Adipose tissue (tissue), 3 donors: ENCODE data around the gene COMMD10. TPM values are rescaled to one million over a fixed set of nuclear protein-coding genes. Genes with fewer than 3 reads are reported as not detected.
"Not testable (repeated sequence)": the region's sequence is repeated elsewhere in the genome, so short reads cannot be mapped to it uniquely, and the experiment has no call there.

Experiments used
- H3K27ac ChIP-seq: one replicate; pipeline ENCODE4 v1.5.1; 2013; ENCODE audit warnings: low read depth, low read length
- WGBS, 3 donors: extraction: QIAGEN DNeasy Blood & Tissue Kit; methylation state at CpG; one replicate each; pipeline ENCODE4 v1.1.7; 2013; 5-methylcytosine and 5-hydroxymethylcytosine counted together
- polyA plus RNA-seq, 3 donors: library from polyadenylated mRNA; stranded (reverse); fragments of 200-250 nt; gene quantifications; one replicate each; pipeline ENCODE4 v1.2.3, GENCODE V29; 2013
- donor health status: healthy with polysubstance abuse.
- donor health status: Bipolar disorder and iron deficiency.
- donor health status: healthy.

Gene COMMD10
- polyA plus RNA-seq, 3 donors: 10.8 to 27.0 (median 14.9) TPM

DNA sequence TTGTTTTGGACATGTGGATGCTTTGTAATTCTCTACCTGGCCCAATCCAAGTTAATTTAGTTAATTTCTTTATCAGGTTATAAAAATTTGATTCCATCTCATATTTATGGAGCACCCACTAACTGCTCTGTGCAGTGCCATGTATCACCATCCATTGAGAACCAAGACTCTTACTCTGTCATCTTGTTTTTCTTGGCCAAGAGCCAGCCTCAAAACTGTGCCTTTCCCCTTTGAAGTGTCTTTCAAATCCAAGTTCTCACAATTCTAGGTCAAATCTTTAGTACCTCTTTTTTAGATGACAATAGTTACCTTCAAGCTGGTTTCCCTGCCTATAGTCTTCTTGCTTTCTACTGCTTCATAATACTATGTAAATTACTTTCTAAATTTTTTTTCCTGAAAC is 3.2 kb downstream of the COMMD10 start:
- H3K27ac ChIP-seq: no peak overlapping the region

- H3K27ac ChIP-seq: no peak overlapping the region
- WGBS, 3 donors: 89 to 96% (median 93%) methylated on average over 3 of the region's 3 CpGs
These were observed 5.5 kb downstream of the COMMD10 start for GRCh38 chr5:116090302-116090701.

DNA sequence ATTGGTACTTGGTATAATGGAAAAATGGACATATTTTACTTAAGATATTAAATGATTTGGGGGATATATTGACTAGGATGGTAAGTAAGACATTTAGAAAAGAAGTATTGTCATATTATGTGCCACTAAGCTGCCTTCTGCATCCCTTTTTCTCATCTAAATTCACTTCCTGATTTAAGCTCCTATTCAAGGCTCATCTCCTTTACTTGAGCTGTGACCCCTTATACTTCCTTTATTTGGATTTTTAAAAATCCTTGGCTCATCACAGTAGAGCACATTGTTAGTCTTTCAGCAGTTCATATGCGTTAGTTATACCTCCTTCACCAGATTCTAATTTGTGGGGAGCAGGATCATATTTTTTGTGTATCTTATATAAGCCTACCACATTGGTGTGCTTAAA is 6.6 kb downstream of the COMMD10 start:
- H3K27ac ChIP-seq: no peak overlapping the region
- WGBS, 3 donors: 0 to 83% (median 0%) methylated on average over 1 of the region's 1 CpG

GRCh38 chr5:116097301-116097700 is 12.5 kb downstream of the COMMD10 start:
- no peak overlapping the region for H3K27ac ChIP-seq
- WGBS, 3 donors: 96 to 98% (median 97%) methylated on average over 4 of the region's 4 CpGs

DNA sequence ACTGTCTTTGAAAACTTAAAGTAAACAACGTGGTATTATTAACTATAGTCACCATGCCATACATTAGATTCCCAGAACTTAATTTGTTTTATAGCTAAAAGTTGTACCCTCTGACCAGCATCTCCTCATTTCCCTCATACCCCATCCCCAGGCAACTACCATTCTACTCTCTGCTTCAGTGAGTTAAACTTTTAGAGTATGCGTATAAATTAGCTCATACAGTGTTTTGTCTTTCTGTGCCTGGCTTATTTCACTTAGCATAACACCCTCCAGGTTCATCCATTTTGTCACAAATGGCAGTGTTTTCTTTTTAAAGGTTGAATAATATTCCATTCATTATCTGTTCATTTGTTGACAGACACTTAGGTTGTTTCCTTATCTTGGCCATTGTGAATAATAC is 14.2 kb downstream of the COMMD10 start:
- 71 to 98% (median 98%) methylated on average over 2 of the region's 2 CpGs for WGBS, 3 donors
- H3K27ac ChIP-seq: no peak overlapping the region

DNA sequence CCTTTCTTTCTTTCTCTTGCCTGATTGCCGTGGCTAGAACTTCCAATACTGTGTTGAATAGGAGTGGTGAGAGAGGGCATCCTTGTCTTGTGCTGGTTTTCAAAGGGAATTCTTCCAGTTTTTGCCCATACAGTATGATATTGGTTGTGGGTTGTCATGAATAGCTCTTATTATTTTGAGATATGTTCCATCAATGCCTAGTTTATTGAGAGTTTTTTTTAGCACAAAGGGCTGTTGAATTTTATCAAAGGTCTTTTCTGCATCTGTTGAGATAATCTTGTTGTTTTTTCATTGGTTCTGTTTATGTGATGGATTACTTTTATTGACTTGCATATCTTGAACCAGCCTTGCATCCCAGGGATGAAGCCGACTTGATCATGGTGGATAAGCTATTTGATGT is 20.1 kb downstream of the COMMD10 start:
- 94 to 99% (median 98%) methylated on average over 2 of the region's 2 CpGs for WGBS, 3 donors
- not testable (repeated sequence) for H3K27ac ChIP-seq

DNA sequence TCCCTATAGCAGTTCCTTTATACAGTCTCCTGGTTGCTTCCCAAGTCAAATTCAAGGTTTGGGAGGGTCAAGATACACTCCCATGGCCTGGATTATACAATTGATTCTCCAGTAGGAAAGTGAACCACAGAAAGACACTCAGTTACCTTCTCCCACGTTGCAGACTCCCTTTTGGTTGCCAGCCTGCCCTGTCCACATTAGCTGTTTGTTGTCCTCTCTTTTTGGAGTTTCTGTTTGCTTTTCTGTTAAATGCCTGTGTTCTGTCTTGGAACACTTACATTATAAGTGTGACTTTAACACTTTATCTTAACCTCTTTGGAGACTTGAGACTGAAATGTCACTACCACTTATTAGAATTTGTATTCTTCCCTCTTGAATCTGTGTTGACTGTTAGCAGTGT is 30.3 kb downstream of the COMMD10 start:
- H3K27ac ChIP-seq: no peak overlapping the region
- 46 to 90% (median 61%) methylated on average over 1 of the region's 1 CpG for WGBS, 3 donors

- H3K27ac ChIP-seq: no peak overlapping the region
- WGBS, 3 donors: 44 to 71% (median 46%) methylated on average over 2 of the region's 2 CpGs
These were observed 45.6 kb downstream of the COMMD10 start for GRCh38 chr5:116130471-116130870.

DNA sequence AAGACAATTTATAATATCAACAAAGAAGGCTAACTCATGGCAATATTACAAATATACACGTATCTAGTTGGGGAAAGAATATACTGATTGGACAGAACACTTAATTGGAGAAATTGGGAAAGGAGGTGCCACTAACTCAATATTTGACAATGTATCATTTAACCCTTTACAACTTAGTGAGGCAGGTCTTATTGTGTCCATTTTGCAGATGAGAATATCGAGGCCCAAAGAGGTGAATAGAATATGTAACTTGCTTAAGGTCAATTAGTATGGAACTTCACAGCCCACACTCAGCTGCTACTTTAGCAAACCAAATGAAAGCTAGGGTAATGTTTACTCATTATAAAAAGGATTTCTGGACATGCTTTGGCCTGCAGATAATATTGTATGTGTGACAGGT is 46.2 kb downstream of the COMMD10 start:
- H3K27ac ChIP-seq: no peak overlapping the region
- 95 to 99% (median 96%) methylated on average over 2 of the region's 2 CpGs for WGBS, 3 donors

DNA sequence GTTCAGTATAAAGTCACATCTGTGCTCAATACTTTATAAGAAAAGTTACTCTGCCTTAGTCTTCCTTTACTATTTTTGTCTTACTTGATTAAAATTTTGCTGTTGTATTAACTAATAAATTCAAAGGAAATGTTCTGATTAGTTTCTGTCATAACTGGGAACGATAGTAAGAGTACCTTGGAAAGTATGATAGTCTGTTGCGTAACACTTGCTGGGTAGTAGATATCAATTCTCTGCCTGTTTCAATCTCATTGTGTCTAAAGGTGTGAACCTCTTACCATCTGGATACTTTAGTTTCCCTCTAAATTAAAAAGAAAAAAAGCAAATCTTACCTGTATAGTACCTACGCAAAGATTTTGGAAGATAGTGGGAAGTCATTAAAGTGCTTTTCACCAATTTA is 48.5 kb downstream of the COMMD10 start:
- no peak overlapping the region for H3K27ac ChIP-seq
- WGBS, 3 donors: 70 to 82% (median 76%) methylated on average over 3 of the region's 3 CpGs

DNA sequence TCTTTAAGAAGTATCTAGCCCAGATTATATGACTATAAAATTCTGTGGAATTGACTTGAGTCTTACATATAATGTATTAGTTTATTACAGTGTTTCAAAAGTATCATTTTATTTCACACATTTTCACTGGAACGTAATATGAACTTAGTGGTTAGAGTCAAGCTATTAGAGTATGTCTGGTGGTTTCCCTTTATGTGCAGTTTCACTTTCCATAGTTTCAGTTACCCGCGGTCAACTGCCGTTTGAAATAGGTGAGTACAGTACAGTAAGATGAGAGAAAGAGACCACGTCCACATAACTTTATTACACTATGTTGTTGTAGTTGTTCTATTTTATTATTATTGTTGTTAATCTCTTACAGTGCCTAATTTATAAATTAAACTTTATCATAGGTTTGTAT is 50.5 kb downstream of the COMMD10 start:
- no peak overlapping the region for H3K27ac ChIP-seq
- WGBS, 3 donors: 54 to 87% (median 57%) methylated on average over 5 of the region's 5 CpGs

- no peak overlapping the region for H3K27ac ChIP-seq
- WGBS, 3 donors: 4 to 14% (median 13%) methylated on average over 4 of the region's 4 CpGs
These were observed 52.9 kb downstream of the COMMD10 start for GRCh38 chr5:116137544-116138378.

- WGBS, 3 donors: 92 to 95% (median 92%) methylated on average over 3 of the region's 3 CpGs
- H3K27ac ChIP-seq: no peak overlapping the region
These were observed 57.7 kb downstream of the COMMD10 start for GRCh38 chr5:116142495-116142894.

- no peak overlapping the region for H3K27ac ChIP-seq
These were observed 59.3 kb downstream of the COMMD10 start for GRCh38 chr5:116144103-116144502.

DNA sequence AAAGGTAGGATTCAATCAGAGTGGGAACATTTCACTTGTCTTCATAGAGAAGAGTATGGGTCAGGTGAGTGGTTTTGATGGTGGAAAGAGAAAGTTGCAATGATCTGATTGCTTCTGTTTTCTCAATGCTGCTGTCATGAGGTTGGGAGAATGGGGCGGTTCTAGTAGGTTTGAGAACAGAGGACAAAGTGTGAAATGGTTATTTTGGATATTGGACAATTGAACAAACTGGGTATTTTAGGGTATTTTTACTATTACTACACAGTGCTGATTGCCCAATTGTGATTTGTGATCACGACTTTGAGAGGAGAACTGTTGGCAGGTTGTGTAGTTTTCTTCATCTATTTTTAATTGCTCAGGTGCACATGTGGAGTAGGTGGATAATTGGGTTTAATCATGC is 60.2 kb downstream of the COMMD10 start:
- no peak overlapping the region for H3K27ac ChIP-seq
- 84 to 90% (median 90%) methylated on average over 2 of the region's 2 CpGs for WGBS, 3 donors

GRCh38 chr5:116145416-116145815 is 60.6 kb downstream of the COMMD10 start:
- 84 to 90% (median 84%) methylated on average over 3 of the region's 3 CpGs for WGBS, 3 donors

GRCh38 chr5:116152169-116152568 is 67.3 kb downstream of the COMMD10 start:
- H3K27ac ChIP-seq: no peak overlapping the region

More at GRCh38 chr5:116145416-116145815, 60.6 kb downstream of the COMMD10 start:
- H3K27ac ChIP-seq: no peak overlapping the region

DNA sequence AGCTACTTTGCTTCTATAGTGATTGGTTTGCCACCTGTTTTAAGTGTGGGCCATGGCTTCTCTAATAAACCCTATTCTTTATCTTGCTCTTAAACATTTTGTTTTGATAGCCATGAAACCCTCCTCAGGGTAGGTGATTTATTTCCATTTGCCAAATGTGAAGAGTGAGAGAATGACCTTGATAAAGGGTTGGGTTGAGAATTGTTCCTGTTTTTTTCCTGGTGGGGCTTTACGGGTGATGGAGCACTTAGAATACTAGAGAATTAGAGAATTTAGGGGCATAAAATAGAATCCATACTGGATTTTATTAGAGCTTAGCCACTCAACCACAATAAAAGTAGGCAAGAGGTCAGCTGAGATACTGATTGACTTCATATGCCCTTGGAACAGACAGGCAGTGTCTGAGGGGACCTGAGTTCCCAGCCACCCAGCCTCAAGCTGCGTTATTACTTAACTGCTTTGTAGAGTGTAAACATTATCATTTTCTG is 68.9 kb downstream of the COMMD10 start:
- WGBS, 3 donors: 68 to 86% (median 71%) methylated on average over 2 of the region's 2 CpGs
- H3K27ac ChIP-seq: no peak overlapping the region

DNA sequence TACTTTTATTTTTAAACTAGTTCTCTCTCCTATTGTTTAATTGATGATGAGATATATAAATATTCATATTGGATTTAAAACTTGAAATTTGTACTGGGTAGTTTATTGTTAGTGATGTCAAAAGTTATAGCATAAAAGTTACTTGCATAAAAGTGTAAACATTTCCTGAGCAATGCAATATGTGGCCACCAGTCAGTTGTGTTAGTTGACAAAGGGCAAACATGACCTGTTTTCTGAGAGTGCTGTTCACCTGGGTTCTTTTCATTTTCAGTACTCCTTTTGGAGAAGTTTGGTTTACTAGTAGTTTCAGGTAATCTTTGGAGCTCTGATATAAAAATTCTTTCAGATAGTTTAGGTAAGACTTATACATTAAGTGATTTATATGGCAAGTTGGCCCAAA is 69.4 kb downstream of the COMMD10 start:
- no peak overlapping the region for H3K27ac ChIP-seq

DNA sequence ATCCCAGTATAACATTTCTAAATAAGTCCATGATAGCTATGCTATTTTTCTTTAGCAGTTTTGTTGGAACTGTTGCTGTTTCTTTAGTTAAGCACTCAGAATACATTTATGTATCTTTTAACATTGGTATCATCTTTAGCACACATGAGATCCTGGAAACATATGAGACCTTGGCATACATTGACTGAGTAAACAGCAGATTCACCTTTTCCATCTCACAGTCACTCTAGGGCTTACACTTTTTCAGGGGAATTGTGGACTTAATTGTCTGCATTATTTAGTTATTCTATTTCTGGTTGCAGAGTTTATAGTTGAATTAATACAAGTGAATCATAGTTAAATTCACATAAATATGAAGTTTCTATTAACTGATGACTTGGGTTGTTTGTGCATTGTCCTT is 70.1 kb downstream of the COMMD10 start:
- H3K27ac ChIP-seq: no peak overlapping the region
